ENCODE data around the gene DHX16.
"Not testable (repeated sequence)": the region's sequence is repeated elsewhere in the genome, so short reads cannot be mapped to it uniquely, and the experiment has no call there.

Gene DHX16

GRCh38 chr6:30672445-30673253 is at the start of gene DHX16:
TSS of gene DHX16 (minus strand) at chr6:30673006. CDS start at chr6:30672841, 165 bp downstream.
- DNase-seq = peak; percentile 94

GRCh38 chr6:30722025-30722279 is 49.1 kb upstream of the DHX16 start:
- not testable (repeated sequence) for DNase-seq

DNA sequence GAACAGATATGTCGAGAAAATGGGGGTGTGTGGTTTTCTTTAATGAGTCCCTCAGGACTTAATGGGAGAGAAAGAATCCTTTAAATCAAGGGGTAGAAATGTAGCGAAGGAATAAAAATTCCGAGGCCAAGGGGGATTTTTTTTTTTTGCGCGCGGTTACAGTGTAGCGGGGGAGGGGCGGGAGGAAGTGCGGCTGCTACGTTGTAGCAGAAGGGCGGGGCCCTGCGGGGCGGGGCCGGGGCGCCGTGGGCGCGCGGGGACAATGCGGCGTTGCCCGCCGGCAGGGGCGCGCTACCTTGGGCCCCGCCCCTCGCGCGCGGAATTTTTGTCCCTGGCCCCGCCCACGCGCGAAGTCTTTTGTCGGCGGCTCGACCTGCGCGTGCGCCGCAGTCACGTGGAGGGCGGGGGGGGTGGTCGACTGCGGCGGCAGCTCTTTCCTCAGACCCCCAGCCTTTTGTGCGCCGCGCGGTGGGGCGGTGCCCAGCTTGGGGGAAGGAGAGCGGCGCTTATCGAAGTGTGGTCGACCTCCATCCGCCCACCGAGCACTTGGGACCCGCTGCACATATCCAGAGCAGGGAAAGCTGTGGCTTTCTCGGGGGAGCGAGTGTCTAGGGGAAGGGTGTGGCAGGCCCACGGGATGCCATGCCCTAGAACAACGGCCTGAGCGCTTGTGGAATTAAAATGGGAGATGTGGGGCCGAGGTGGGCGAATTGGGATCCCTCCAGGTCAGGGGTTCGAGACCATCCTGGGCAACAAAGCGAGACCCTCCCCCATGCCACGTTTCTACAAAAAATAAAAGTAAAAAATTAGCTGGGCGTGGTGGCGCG is 48.6 kb upstream of the DHX16 start:
- peak; percentile 77 for DNase-seq

DNA sequence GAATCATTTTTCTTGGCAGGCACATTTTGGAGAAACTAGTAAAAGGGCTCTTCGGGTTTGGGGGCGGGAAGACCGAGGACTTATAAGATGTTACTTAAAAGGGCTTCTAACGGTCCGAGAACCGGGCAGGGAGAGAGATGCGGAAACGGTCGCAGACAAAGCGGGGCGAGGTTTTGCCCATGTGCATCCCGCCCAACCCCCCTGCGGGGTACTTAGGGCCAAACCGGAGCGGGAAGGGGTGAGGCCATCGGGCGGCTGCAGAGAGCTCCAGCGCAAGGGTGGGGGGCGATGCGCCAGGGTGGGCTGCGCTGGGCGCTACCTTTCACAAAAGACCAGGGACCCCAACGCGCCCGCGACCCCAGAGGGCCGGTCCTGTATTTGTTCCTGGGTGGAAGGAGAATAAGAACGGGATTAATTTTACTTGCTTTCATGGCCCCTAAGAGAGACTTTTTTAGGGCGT is 48.0 kb upstream of the DHX16 start:
- DNase-seq = no peak

GRCh38 chr6:30719791-30720737 is 47.3 kb upstream of the DHX16 start, which contains the start of gene TUBB:
TSS of gene TUBB (plus strand) at chr6:30720352. CDS start at chr6:30720507, 155 bp downstream.
- peak; percentile 99 for DNase-seq

- DNase-seq = no peak
These were observed 46.5 kb upstream of the DHX16 start for GRCh38 chr6:30719356-30719755.

- DNase-seq = not testable (repeated sequence)
These were observed 45.3 kb upstream of the DHX16 start for GRCh38 chr6:30717845-30718720.

DNA sequence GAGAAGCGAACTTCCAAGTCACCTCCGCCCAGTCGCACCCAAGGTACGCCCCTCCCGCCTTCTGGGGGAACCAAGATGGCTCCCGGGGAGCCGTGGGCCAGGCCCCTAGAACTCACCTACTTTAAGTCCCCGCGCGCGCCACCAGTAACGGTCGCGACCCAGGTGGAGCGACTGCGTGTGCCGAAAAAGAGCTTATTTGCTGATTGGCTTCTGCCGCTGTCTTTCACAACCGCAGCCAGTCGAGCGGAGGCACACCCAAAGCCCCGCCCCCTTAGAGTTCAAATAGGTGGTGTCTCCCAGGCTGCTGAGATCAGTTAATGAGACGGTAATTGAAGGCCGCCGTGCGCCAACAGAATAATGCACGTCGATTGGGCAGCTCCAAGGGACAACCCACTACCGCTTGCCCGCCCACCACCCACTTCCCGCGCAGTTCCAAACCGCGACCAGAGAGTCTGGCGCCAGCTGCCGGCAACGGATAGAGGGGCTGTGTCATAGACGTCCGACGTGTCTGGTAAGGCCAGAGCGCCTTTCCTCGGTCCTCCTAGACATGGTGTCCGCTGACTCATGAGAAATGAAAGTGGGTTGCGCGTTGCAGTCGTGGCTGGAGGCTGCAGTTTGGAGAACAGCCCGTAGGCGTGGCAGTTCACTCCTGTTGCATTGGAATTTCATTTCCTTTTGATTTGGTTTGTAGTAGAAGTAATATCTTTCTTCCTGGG is 44.5 kb upstream of the DHX16 start, which contains the start of gene MDC1:
MDC1 (minus strand) TSS at position 153 of the 716 bp plus-strand sequence. CDS start 2,106 bp downstream, outside the sequence.
- peak; percentile 100 for DNase-seq

- no peak for DNase-seq
These were observed 44.0 kb upstream of the DHX16 start for GRCh38 chr6:30716879-30717128.

DNA sequence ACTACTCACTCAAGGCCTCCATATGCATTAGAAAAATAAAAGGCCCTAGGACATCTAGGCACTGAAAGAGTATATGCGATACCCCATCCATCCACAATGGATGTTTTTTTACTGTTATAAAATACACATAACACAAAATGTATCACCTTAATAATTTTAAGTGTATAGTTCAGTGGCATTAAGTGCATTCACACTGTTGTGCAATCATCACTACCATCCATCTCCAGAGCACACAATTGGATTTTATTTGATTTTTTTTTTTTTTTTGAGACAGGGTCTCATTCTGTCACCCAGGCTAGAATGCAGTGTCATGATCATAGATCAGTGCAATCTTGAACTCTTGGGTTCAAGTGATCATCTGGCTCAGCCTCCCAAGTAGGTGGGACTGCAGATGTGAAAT is 41.5 kb upstream of the DHX16 start:
- no peak for DNase-seq

DNA sequence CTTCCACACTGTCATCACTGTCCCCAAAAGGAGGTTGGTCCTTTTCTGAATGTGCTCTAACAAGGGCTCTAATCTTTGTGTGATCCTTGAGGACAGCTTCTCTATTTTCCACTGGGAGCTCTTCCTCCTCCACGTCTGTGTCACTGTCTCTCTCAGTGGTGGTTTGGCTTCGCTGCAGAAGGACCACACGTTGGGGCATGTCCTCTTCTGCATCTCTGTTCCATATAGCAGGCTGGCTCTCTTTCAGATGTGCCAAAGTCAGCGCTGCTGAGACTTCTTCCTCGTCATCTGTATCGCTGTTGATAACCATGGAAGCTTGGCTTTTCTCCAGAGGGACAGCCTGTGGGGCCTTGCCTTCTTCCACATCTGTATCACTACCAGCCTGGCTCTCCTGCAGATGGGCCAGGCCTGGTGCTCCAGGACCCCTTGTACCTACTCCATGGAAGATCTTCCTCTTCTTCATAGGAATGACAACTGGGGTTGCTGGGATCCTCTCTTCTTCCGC is 39.7 kb upstream of the DHX16 start:
- no peak for DNase-seq

DNA sequence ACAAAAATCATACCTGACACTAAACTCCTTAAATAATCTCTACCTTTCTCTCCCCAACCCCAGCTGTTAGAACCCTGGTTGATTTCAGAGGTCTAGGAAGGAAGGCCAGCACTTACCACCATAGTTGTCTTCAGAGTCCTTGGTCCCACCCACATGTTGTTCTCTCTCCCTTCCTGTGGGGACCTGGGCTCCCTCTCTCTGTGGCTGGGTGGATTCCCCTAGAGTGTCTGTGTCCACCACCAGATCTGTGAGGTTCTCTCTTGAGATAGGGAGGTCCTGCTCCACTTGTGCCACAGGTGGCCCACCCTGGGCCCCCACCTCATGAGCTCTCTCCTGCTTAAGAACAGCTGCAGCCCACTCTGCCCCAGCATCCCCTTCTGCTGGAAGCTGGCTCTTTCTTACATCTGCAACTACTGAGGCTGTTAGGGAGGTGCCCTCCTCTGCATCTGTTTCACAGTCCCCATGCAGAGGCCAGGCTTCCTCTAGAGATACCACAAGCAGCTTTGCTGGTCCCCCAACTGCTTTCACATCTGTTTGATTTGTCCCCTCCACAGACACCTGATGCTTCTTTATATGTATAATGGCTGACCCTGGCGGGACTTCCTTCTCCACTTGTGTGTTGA is 39.1 kb upstream of the DHX16 start:
- DNase-seq = no peak

DNA sequence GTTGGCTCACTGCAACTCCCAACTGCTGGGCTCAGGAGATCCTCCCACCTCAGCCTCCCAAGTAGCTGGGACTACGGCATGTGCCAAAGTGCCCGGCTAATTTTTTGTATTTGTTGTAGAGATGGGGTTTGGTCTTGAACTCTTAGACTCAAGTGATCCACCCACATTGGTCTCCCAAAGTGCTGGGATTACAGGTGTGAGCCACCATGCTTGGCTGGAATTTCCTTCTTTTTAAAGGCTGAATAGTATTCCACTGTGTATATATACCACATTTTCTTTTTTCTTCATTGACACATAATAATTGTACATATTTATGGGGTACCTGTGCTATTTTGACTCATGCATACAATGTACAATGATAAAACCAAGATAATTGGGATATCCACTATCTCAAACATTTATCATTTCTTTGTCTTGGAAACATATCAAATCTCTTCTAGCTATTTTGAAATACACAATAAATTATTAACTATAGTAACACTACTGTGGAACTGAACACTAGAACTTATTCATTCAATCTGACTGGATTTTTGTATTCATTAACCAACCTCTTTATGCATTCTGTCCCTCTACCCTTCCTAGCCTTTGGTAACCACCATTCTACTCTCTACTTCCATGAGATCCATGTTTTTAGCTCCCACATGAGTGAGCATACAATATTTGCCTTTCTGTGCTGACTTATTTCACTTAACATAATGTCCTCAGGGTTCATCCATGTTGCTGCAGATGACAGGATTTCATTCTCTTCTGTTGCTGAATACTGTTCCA is 36.5 kb upstream of the DHX16 start:
- no peak for DNase-seq

DNA sequence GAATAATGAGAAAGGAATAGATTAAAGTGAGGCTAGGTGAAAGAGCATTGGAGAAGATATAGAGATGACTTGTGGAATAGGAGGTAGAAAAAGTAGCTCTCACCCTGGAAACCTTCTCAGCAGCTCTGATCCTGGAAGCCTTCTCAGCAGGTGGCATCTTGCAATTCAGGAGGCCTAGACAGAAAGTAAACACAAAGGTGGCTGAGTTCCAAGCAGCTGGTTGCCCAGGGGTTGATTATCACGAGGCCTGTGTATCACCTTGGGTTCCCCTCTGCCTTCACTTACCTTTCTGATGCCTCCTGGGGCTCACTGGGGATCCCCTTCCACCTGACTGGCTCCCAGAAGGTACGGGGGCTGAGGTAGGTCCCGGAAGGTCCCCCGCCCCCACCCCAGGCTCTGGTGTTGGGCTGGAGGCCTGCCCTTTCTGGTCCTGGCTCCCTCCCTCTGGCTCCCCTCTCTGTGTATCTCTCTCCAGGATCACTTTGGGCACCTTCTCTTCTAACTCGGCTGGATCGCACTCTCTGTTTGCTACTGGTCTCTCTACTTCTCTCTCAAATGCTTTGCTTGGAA is 34.6 kb upstream of the DHX16 start:
- no peak for DNase-seq

DNA sequence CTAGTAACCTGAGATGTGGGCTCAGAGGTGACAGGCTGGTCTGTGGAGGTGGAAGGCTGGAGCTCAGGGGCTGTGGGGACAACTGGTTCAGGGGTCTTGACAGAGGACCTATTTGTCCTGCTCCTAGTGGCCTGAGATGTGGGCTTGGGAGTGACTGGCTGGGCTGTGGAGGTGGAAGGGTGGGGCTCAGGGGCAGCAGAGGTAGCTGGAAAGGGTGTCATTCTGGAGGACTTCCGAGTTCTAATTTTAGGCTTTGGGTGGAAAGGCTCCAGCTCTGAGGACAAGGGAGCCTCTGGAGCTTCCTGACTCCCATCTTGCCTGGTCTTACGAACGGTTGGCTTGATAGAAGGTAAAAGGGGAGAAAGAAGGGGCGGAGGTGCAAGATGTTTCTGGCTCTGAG is 32.8 kb upstream of the DHX16 start:
- DNase-seq = no peak

DNA sequence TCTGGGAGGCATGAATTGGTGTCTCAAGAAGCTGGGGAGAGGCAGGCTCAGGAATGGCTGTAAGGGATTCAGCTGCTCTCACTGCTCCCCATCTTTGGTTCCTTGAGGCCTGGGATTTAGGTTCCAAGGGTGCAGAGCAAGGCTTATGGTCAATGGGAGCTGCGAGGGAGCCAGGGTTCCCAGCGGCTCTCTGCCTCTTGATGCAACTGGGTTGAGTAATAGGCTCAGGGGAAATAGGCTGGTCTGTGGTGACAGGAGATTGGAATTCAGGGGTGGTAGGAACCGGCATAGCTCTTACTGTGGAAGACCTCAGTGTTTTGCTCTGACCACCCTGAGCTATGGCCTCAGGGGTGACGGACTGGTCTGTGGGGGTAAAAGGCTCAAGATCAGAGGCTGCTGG is 31.0 kb upstream of the DHX16 start:
- no peak for DNase-seq

- DNase-seq = no peak
These were observed 30.2 kb upstream of the DHX16 start for GRCh38 chr6:30703011-30703410.

DNA sequence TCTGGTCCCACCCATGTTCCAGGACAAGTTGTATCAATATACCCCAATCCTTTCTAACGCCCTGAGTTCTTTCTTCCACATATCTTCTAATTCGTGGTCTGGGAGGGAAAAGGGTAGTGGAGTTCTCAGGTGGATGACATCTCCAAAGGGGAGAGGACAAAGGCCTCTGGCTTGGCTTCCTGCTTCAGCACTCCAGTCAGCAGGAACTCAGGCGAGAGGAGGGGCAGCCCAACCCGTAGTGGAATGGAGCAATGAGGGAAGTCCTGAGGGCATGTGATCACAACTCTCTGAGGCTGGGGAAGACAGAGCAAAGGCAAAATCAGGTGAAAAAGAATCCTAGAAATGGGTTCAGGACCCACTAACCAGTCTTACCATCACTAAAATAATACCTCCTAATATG is 27.5 kb upstream of the DHX16 start:
- DNase-seq = peak; percentile 30

- DNase-seq = no peak
These were observed 23.6 kb upstream of the DHX16 start for GRCh38 chr6:30696432-30696831.

Data from NCI-H226 (cell line).